HL-60 (cell line): ENCODE results near the gene SRCAP.

ENCODE experiments used
- POLR2AphosphoS5 ChIP-seq: IDR thresholded peaks from 2 replicates; pipeline ENCODE4 v1.6.1; 2012; ENCODE audit warnings: low read depth
- TF ChIP-seq, protein P1 (sequence below): IDR thresholded peaks from one replicate; pipeline ENCODE4 v1.5.1; 2011; ENCODE audit warnings: low read length, control low read depth, inconsistent platforms; ENCODE audit not compliant: insufficient read depth

DNA sequence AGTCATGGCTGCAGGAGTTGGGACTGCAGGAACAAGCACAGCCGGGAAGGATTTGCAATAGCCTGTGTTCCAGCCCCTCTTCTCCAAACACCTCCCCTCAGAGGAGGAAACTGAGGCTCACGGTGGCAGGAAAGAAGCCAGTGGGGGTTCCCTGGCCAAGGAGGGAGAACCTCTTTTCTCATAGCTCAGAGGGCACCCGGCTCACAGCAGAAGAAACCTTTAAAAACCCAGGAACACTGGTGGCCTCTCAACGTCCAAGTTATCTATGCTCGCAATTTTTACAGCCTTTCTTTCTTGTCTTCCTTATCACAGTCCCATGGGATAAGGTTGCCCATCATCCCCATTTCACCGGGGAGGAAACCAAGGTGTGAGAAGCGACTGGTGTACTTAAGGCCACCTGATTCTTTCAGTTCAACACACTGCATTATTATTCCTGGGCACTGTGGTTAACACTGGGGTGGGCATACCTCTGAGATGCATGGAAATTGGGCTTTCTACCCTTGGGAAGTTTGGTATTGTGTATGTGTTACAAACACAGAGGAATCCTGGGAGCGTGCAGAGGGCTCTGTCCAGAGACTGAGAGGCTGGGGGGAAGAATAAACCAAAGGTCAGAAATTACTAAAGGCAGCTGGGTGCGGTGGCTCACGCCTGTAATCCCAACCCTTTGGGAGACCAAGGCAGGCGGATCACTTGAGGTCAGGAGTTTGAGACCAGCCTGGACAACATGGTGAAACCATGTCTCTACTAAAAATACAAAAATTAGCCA is 88.8 kb downstream of the SRCAP start:
- TF ChIP-seq, protein P1, sequence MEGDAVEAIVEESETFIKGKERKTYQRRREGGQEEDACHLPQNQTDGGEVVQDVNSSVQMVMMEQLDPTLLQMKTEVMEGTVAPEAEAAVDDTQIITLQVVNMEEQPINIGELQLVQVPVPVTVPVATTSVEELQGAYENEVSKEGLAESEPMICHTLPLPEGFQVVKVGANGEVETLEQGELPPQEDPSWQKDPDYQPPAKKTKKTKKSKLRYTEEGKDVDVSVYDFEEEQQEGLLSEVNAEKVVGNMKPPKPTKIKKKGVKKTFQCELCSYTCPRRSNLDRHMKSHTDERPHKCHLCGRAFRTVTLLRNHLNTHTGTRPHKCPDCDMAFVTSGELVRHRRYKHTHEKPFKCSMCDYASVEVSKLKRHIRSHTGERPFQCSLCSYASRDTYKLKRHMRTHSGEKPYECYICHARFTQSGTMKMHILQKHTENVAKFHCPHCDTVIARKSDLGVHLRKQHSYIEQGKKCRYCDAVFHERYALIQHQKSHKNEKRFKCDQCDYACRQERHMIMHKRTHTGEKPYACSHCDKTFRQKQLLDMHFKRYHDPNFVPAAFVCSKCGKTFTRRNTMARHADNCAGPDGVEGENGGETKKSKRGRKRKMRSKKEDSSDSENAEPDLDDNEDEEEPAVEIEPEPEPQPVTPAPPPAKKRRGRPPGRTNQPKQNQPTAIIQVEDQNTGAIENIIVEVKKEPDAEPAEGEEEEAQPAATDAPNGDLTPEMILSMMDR = no peak
- TF ChIP-seq POLR2AphosphoS5 = no peak
